Upper lobe of left lung (tissue), 6 donors: Measurements from ENCODE around the gene POU2AF3. TPM values are rescaled to one million over a fixed set of nuclear protein-coding genes. Genes with fewer than 3 reads are reported as not detected.

Experiments
- ATAC-seq, 2 donors: fragments of 200-7000 bp; cut with Tn5 transposase; one replicate each; pipeline ENCODE4 v1.9.1; 2022; ENCODE audit warnings: mild to moderate bottlenecking in 2 of 2, moderate library complexity in 2 of 2; ENCODE audit not compliant: low FRiP score in 2 of 2
- DNase-seq, 2 donors: peaks; one replicate each; pipeline ENCODE4 v3.0.0-alpha.2; 2019 to 2020
- H3K27ac ChIP-seq, 4 donors: fragments of 200-600 bp; sonication (generic); one replicate each; pipeline ENCODE4 v1.5.1; 2016 to 2019
- H3K27me3 ChIP-seq, 4 donors: fragments of 200-600 bp; sonication (generic); one replicate each; pipeline ENCODE4 v1.5.1; 2017 to 2019
- H3K36me3 ChIP-seq, 4 donors: fragments of 200-600 bp; sonication (generic); one replicate each; pipeline ENCODE4 v1.5.1; 2016 to 2019
- H3K4me1 ChIP-seq, 4 donors: fragments of 200-600 bp; sonication (generic); one replicate each; pipeline ENCODE4 v1.5.1; 2018 to 2019
- H3K4me3 ChIP-seq, 4 donors: fragments of 200-600 bp; sonication (generic); one replicate each; pipeline ENCODE4 v1.5.1; 2017 to 2019; ENCODE audit warnings: mild to moderate bottlenecking in 2 of 4, moderate library complexity in 1 of 4
- H3K9me3 ChIP-seq, 4 donors: fragments of 200-600 bp; sonication (generic); one replicate each; pipeline ENCODE4 v1.5.1; 2018 to 2019
- CTCF ChIP-seq, 6 experiments: fragments of 450-650 bp in 4 of 6; fragments of 200-600 bp in 2 of 6; sonication (generic) in 2 of 6; IDR thresholded peaks; one replicate each; pipeline ENCODE4 v1.5.1; 2016 to 2019; ENCODE audit warnings: antibody characterized with exemption in 6 of 6
- EP300 ChIP-seq, 4 donors: sonication (generic); formaldehyde crosslinking; IDR thresholded peaks; one replicate each; pipeline ENCODE4 v1.5.1; 2017; ENCODE audit warnings: antibody characterized with exemption in 4 of 4, control low read depth in 2 of 4
- POLR2A ChIP-seq, 4 donors: fragments of 450-650 bp; IDR thresholded peaks; one replicate each; pipeline ENCODE4 v1.5.1; 2016 to 2017; ENCODE audit warnings: antibody characterized with exemption in 4 of 4, mild to moderate bottlenecking in 2 of 4
- POLR2AphosphoS5 ChIP-seq, 2 donors: sonication (generic); formaldehyde crosslinking; IDR thresholded peaks; one replicate each; pipeline ENCODE4 v1.5.1; 2017; ENCODE audit warnings: antibody characterized with exemption in 2 of 2
- WGBS, 2 donors: methylation state at CpG; one replicate each; pipeline ENCODE4 v1.1.5; 2017 to 2018; 5-methylcytosine and 5-hydroxymethylcytosine counted together
- total RNA-seq, 6 donors: library from RNA; depleted of rRNA in 4 of 6; stranded (reverse); fragments of >200 nt in 4 of 6; gene quantifications; one replicate each; pipeline versions ENCODE4 v1.1.0 to v1.2.1, GENCODE V29; 2016 to 2021
- donor health status: DM: no; HTN: no; CAD: no; lungs with moderate emphysema.
- donor health status: DM: no; HTN: yes; CAD: no; lungs with severe emphysema.

The POU2AF3 gene
- total RNA-seq, 6 donors from 2014 or later = 1.7 to 12.6 (median 3.6) TPM

- WGBS, 2 donors = 89 to 94% methylated on average over 1 to 2 of the region's 2 CpGs
- ATAC-seq = no peak
- H3K27ac ChIP-seq = no peak overlapping the region
Measured at GRCh38 chr11:111330234-111330893, 32.0 kb downstream of the POU2AF3 start.

GRCh38 chr11:111331711-111332479, 33.5 kb downstream of the POU2AF3 start:
- no peak for ATAC-seq

More at GRCh38 chr11:111330234-111330893, 32.0 kb downstream of the POU2AF3 start:
- Histone ChIP-seq H3K4me1 (peaks cover 4 to 31% (median 9%) of the 10 kb centered on the region in 4 donors), H3K9me3 (no peaks in the 10 kb centered on the region), H3K27me3 (no peaks in the 10 kb centered on the region), H3K36me3 (no peaks in the 10 kb centered on the region), H3K4me3 (no peak overlapping the region)
- no peak for DNase-seq
- TF ChIP-seq POLR2AphosphoS5 (IDR thresholded peaks at IDR 0.05) (no peak), POLR2A (IDR thresholded peaks at IDR 0.05) (no peak), EP300 (IDR thresholded peaks at IDR 0.05) (no peak), CTCF (IDR thresholded peaks at IDR 0.05) (no peak)

GRCh38 chr11:111334532-111335502, 36.5 kb downstream of the POU2AF3 start:
- 54 to 60% methylated on average over 7 to 9 of the region's 9 CpGs for WGBS, 2 donors
- peak overlapping the region in 2 of 4 donors; percentile 4 to 7 for H3K27ac ChIP-seq
- TF ChIP-seq EP300 (IDR thresholded peaks at IDR 0.05) = no peak
- TF ChIP-seq POLR2AphosphoS5 (IDR thresholded peaks at IDR 0.05) = no peak
- no peak for TF ChIP-seq CTCF (IDR thresholded peaks at IDR 0.05)
- no peak for TF ChIP-seq POLR2A (IDR thresholded peaks at IDR 0.05)
- H3K36me3 ChIP-seq = no peaks in the 10 kb centered on the region
- no peaks in the 10 kb centered on the region for H3K27me3 ChIP-seq
- DNase-seq (peak in 1 of 2 donors; percentile 42), ATAC-seq (peak in 1 of 2 donors; percentile 34)
- no peak overlapping the region for H3K4me3 ChIP-seq
- H3K4me1 ChIP-seq = peaks cover 4 to 21% (median 9%) of the 10 kb centered on the region in 4 donors
- no peaks in the 10 kb centered on the region for H3K9me3 ChIP-seq

More at GRCh38 chr11:111331711-111332479, 33.5 kb downstream of the POU2AF3 start:
- Histone ChIP-seq H3K27ac (peak overlapping the region in 1 of 4 donors; percentile 31), H3K4me3 (no peak overlapping the region), H3K4me1 (peaks cover 4 to 35% (median 13%) of the 10 kb centered on the region in 4 donors), H3K36me3 (no peaks in the 10 kb centered on the region), H3K27me3 (no peaks in the 10 kb centered on the region), H3K9me3 (no peaks in the 10 kb centered on the region)
- TF ChIP-seq EP300 (IDR thresholded peaks at IDR 0.05) (no peak), CTCF (IDR thresholded peaks at IDR 0.05) (no peak), POLR2A (IDR thresholded peaks at IDR 0.05) (no peak), POLR2AphosphoS5 (IDR thresholded peaks at IDR 0.05) (no peak)
- WGBS, 2 donors = 72 to 82% methylated on average over 3 to 4 of the region's 4 CpGs
- no peak for DNase-seq

GRCh38 chr11:111335549-111335948, 37.2 kb downstream of the POU2AF3 start:
- ATAC-seq (no peak), DNase-seq (no peak)
- WGBS, 2 donors = 65% methylated on average over 6 of the region's 6 CpGs
- Histone ChIP-seq H3K27me3 (no peaks in the 10 kb centered on the region), H3K4me3 (no peak overlapping the region), H3K4me1 (peaks cover 4 to 16% (median 9%) of the 10 kb centered on the region in 4 donors), H3K27ac (no peak overlapping the region), H3K36me3 (no peaks in the 10 kb centered on the region), H3K9me3 (no peaks in the 10 kb centered on the region)
- TF ChIP-seq CTCF (IDR thresholded peaks at IDR 0.05) = no peak
